KMS-11 (cell line): ENCODE results near the gene HNRNPC.

Experiments
- H2AFZ ChIP-seq: fragments of 200-600 bp; sonication (generic); 2 replicates; pipeline ENCODE4 v1.6.1; 2016; ENCODE audit warnings: antibody characterized with exemption, mixed run types, low read depth
- H3K27ac ChIP-seq: fragments of 200-600 bp; sonication (generic); 2 replicates; pipeline ENCODE4 v1.6.1; 2016; ENCODE audit warnings: mild to moderate bottlenecking, mixed run types
- H3K27me3 ChIP-seq: fragments of 200-600 bp; sonication (generic); 2 replicates; pipeline ENCODE4 v1.6.1; 2017; ENCODE audit warnings: mild to moderate bottlenecking, low read depth, mixed run types, moderate library complexity; ENCODE audit not compliant: insufficient read depth
- H3K36me3 ChIP-seq: fragments of 200-600 bp; sonication (generic); 2 replicates; pipeline ENCODE4 v1.6.1; 2017; ENCODE audit warnings: mild to moderate bottlenecking, mixed run types; ENCODE audit not compliant: insufficient read depth
- H3K4me1 ChIP-seq: fragments of 200-600 bp; sonication (generic); 2 replicates; pipeline ENCODE4 v1.6.1; 2016; ENCODE audit warnings: mild to moderate bottlenecking, low read depth, mixed run types; ENCODE audit not compliant: poor library complexity, severe bottlenecking
- H3K4me2 ChIP-seq: fragments of 200-600 bp; sonication (generic); 2 replicates; pipeline ENCODE4 v1.7.0; 2016; ENCODE audit warnings: mild to moderate bottlenecking, mixed run types
- H3K4me3 ChIP-seq: fragments of 200-600 bp; sonication (generic); IDR thresholded peaks from 2 replicates; pipeline ENCODE4 v1.6.1; 2017; ENCODE audit warnings: low read depth, low read length, mixed read lengths; ENCODE audit not compliant: insufficient read depth
- H3K79me2 ChIP-seq: fragments of 200-600 bp; sonication (generic); 2 replicates; pipeline ENCODE4 v1.6.1; 2016; ENCODE audit warnings: low read depth, mixed run types; ENCODE audit not compliant: insufficient read depth
- H3K9ac ChIP-seq: fragments of 200-600 bp; sonication (generic); 2 replicates; pipeline ENCODE4 v1.6.1; 2016; ENCODE audit warnings: mild to moderate bottlenecking, mixed run types
- H4K20me1 ChIP-seq: fragments of 200-600 bp; sonication (generic); 2 replicates; pipeline ENCODE4 v1.6.1; 2016; ENCODE audit warnings: mild to moderate bottlenecking, mixed run types; ENCODE audit not compliant: insufficient read depth
- TF ChIP-seq, protein P1 (sequence below): fragments of 200-600 bp; sonication (generic); conservative IDR thresholded peaks from 2 replicates; pipeline ENCODE4 v1.6.1; 2017; ENCODE audit warnings: low read depth, mild to moderate bottlenecking, antibody characterized with exemption, low read length, moderate library complexity, mixed read lengths

The HNRNPC gene

DNA sequence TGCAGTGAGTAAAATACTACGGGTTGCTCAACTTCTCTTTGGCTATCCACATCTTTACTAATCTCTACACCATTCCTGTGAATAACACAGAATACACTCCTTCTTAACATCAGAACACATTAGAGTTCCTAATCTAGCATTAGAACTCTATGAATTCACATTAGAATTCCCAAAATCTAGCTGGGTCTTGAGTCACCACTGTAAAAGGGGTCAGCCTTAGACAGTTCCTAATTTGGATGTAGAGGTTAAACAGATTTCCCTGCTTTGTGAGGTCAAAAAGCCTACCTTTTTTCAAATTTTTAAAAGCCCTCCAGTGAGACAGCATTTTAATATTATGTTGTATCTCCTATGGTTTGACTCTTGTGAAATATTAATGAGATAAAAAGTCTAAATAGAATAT lies 7.4 kb downstream of the HNRNPC start:
- Histone ChIP-seq H3K27me3 (no peaks in the 10 kb centered on the region), H3K36me3 (peaks cover 10% of the 10 kb centered on the region; the same call in 1 of the 2 replicates), H3K79me2 (peaks cover 98% of the 10 kb centered on the region), H3K4me2 (peak overlapping the region; percentile 72; the same call in 1 of the 2 replicates), H3K9ac (no peak overlapping the region), H4K20me1 (peaks cover 80% of the 10 kb centered on the region), H3K4me1 (peaks cover 82% of the 10 kb centered on the region), H2AFZ (no peak overlapping the region), H3K4me3 (no peak overlapping the region), H3K27ac (peak overlapping the region; percentile 16; the same call in 1 of the 2 replicates)
- TF ChIP-seq, protein P1, sequence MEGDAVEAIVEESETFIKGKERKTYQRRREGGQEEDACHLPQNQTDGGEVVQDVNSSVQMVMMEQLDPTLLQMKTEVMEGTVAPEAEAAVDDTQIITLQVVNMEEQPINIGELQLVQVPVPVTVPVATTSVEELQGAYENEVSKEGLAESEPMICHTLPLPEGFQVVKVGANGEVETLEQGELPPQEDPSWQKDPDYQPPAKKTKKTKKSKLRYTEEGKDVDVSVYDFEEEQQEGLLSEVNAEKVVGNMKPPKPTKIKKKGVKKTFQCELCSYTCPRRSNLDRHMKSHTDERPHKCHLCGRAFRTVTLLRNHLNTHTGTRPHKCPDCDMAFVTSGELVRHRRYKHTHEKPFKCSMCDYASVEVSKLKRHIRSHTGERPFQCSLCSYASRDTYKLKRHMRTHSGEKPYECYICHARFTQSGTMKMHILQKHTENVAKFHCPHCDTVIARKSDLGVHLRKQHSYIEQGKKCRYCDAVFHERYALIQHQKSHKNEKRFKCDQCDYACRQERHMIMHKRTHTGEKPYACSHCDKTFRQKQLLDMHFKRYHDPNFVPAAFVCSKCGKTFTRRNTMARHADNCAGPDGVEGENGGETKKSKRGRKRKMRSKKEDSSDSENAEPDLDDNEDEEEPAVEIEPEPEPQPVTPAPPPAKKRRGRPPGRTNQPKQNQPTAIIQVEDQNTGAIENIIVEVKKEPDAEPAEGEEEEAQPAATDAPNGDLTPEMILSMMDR, result no peak

GRCh38 chr14:21258889-21259787 lies 10.1 kb downstream of the HNRNPC start:
- peaks cover 10% of the 10 kb centered on the region; the same call in 1 of the 2 replicates for H3K36me3 ChIP-seq
- no peak overlapping the region for H3K4me3 ChIP-seq

DNA sequence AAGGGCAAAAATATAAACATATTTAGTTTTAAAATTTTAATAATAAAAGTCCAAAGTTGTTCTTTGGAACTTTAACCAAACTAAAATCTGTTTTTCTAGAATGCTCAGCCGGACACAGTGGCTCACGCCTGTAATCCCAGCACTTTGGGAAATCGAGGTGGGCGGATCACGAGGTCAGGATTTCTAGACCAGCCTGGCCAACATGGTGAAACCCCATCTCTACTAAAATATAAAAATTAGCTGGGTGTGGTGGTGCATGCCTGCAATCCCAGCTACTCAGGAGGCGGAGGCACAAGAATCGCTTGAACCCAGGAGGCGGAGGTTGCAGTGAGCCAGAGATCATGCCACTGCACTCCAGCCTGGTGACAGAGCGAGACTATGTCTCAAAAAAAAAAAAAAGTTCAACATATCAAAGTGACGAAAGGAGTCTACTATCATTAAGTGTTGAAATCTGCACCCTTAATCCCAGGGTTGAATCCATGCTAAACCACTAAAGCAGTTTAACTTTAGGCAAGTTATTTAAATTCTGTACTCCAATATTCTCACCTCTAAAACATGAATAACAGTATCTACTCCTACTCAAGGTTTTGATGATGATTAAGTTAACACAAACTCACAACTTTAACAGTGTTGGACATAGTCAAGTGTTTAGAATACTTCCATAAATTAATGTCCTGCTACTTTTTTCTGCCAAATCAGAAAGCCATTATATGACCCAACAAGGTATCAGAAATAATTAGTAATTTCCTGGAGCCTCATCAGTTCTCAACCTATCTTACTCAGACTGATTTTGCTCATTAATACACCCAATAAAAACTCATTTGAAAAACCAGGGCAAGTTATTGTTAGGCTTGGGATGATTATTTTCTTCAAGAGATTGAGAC lies 11.0 kb downstream of the HNRNPC start:
- Histone ChIP-seq H2AFZ (no peak overlapping the region), H3K4me1 (peaks cover 49% of the 10 kb centered on the region), H3K36me3 (0 out of 2 replicates have a peak, but pooled peaks cover 10% of the 10 kb centered on the region), H3K4me3 (no peak overlapping the region), H3K27me3 (no peaks in the 10 kb centered on the region), H3K79me2 (peaks cover 98% of the 10 kb centered on the region), H3K4me2 (no peak overlapping the region; the same call in 1 of the 2 replicates), H3K27ac (no peak overlapping the region), H4K20me1 (peaks cover 69% of the 10 kb centered on the region), H3K9ac (no peak overlapping the region)
- TF ChIP-seq, protein P1, result no peak

More at GRCh38 chr14:21258889-21259787, 10.1 kb downstream of the HNRNPC start:
- Histone ChIP-seq H2AFZ (no peak overlapping the region), H3K4me2 (no peak overlapping the region; the same call in 1 of the 2 replicates), H3K27ac (no peak overlapping the region), H3K79me2 (peaks cover 98% of the 10 kb centered on the region), H4K20me1 (peaks cover 78% of the 10 kb centered on the region), H3K4me1 (peaks cover 55% of the 10 kb centered on the region), H3K27me3 (no peaks in the 10 kb centered on the region), H3K9ac (no peak overlapping the region)
- TF ChIP-seq, protein P1, result no peak

DNA sequence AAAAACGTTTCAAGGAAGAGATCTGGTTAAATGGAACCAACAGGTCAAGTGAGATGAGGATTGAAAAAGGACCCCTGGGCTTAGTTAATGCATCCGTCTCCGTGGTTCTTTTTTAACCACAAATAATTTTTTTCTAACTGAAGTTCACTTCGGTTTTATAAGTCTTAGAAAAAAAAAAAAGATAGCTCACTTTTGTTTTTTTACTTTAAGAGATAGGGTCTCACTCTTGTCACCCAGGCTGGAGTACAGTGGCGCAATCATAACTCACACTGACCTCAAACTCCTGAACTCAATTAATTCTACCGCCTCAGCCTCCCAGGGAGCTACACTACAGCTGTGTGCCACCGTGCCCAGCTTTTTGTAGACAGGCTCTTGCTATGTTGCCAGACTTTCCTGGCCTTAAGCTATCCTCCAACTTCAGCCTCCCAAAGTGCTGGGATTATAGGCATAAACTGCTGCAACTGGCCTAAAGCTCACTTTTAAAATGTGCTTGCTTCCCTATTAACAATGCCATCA lies 11.8 kb downstream of the HNRNPC start:
- H3K4me3 ChIP-seq, result no peak overlapping the region
- no peak overlapping the region for H3K4me2 ChIP-seq
- H3K27ac ChIP-seq, result no peak overlapping the region
- H3K9ac ChIP-seq, result no peak overlapping the region
- H3K36me3 ChIP-seq, result 0 out of 2 replicates have a peak, but pooled peaks cover 10% of the 10 kb centered on the region
- H2AFZ ChIP-seq, result no peak overlapping the region
- no peaks in the 10 kb centered on the region for H3K27me3 ChIP-seq
- H3K4me1 ChIP-seq, result peaks cover 41% of the 10 kb centered on the region
- H3K79me2 ChIP-seq, result peaks cover 98% of the 10 kb centered on the region
- TF ChIP-seq, protein P1, result no peak
- H4K20me1 ChIP-seq, result peaks cover 62% of the 10 kb centered on the region
